Mesothelial cell of epicardium (in vitro differentiated cells): ENCODE measurements around the gene TDRD9. TPM values are rescaled to one million over a fixed set of nuclear protein-coding genes. Genes with fewer than 3 reads are reported as not detected.

ENCODE experiments used
- DNase-seq, 2 experiments: peaks; one replicate each; pipeline ENCODE4 v3.0.0; 2021; ENCODE audit warnings: low spot score in 2 of 2; ENCODE audit not compliant: unreplicated experiment in 2 of 2
- H3K27ac Mint-ChIP-seq: 2 replicates; pipeline ENCODE4 v1.8.0; 2021; ENCODE audit warnings: mixed read lengths
- H3K27me3 Mint-ChIP-seq: 2 replicates; pipeline ENCODE4 v1.8.0; 2021; ENCODE audit warnings: low read depth, mixed read lengths
- H3K36me3 Mint-ChIP-seq: 2 replicates; pipeline ENCODE4 v1.8.0; 2021; ENCODE audit warnings: mixed read lengths
- H3K4me1 Mint-ChIP-seq: 2 replicates; pipeline ENCODE4 v1.8.0; 2021; ENCODE audit warnings: mixed read lengths
- H3K4me3 Mint-ChIP-seq: 2 replicates; pipeline ENCODE4 v1.8.0; 2021; ENCODE audit warnings: mild to moderate bottlenecking, moderate library complexity, mixed read lengths
- H3K9me3 Mint-ChIP-seq: 2 replicates; pipeline ENCODE4 v1.8.0; 2021; ENCODE audit warnings: mixed read lengths
- CTCF ChIP-seq: fragments of 200-600 bp; sonication (generic); IDR thresholded peaks from one replicate; pipeline ENCODE4 v1.5.0; 2021; ENCODE audit warnings: antibody characterized with exemption; ENCODE audit not compliant: unreplicated experiment
- total RNA-seq: library from RNA; stranded (reverse); gene quantifications from 3 replicates; pipeline ENCODE4 v1.2.1, GENCODE V29; 2021

The TDRD9 gene
- total RNA-seq, 1 donor from 2014 or later, result not detected

- no peaks in the 10 kb centered on the region for H3K4me1 Mint-ChIP-seq
- no peak overlapping the region for H3K4me3 Mint-ChIP-seq
- no peak overlapping the region for H3K27ac Mint-ChIP-seq
- DNase-seq, result no peak
- TF ChIP-seq CTCF, result no peak
- no peaks in the 10 kb centered on the region for H3K36me3 Mint-ChIP-seq
- H3K9me3 Mint-ChIP-seq, result peaks cover 15% of the 10 kb centered on the region
- peaks cover 42% of the 10 kb centered on the region for H3K27me3 Mint-ChIP-seq
Measured at GRCh38 chr14:104066719-104067295, 138.6 kb downstream of the TDRD9 start.

DNA sequence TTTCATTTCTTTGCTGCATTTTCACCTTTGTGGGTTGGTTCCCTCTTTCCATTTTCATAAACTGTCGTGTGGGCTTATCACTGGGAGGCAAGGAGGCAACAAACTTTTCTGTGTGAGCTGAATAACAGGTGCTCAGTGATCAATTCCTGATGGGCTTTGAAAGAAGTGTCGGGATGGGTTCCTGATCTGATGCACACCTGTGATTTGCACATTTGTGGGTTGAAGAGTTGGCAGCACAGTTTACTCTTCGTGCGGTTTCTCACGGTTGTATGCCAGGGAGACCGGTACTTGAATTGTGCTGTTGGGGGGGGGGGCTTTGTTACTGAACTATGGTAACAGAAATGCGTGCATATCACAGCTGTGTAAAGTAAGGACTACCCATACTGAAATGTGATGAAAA, 141.3 kb downstream of the TDRD9 start:
- H3K4me1 Mint-ChIP-seq, result no peaks in the 10 kb centered on the region
- no peak for DNase-seq
- no peak overlapping the region for H3K4me3 Mint-ChIP-seq
- H3K9me3 Mint-ChIP-seq, result peaks cover 30% of the 10 kb centered on the region
- no peak for TF ChIP-seq CTCF
- peaks cover 23% of the 10 kb centered on the region for H3K27me3 Mint-ChIP-seq
- no peak overlapping the region for H3K27ac Mint-ChIP-seq
- H3K36me3 Mint-ChIP-seq, result no peaks in the 10 kb centered on the region

- H3K4me1 Mint-ChIP-seq, result no peaks in the 10 kb centered on the region
- DNase-seq, result no peak
- peaks cover 15% of the 10 kb centered on the region for H3K9me3 Mint-ChIP-seq
- no peaks in the 10 kb centered on the region for H3K36me3 Mint-ChIP-seq
- no peak overlapping the region for H3K4me3 Mint-ChIP-seq
- H3K27ac Mint-ChIP-seq, result no peak overlapping the region
- H3K27me3 Mint-ChIP-seq, result peaks cover 33% of the 10 kb centered on the region
- TF ChIP-seq CTCF, result no peak
Measured at GRCh38 chr14:104072586-104072985, 144.3 kb downstream of the TDRD9 start.

DNA sequence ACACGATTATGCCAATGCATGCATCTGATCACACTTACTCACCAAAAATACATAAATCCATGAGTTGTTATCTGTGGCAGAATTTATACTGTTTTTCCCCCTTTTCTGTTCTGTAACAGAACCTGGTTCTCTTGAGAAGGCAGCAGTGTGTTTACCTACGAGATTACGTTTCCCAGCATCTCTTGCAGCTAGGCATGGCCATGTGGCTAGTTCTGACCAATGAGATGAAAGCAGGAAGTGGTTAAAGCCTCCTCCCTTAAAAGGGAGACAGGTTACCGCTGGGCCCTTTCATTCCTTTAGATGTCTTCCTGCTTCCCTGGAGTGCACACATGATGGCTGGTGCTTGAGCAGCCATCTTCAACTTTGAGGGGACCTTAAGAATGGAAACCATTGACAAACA, 145.5 kb downstream of the TDRD9 start:
- Mint-ChIP-seq H3K9me3 (peaks cover 14% of the 10 kb centered on the region), H3K27me3 (peaks cover 28% of the 10 kb centered on the region), H3K27ac (no peak overlapping the region), H3K4me1 (peaks cover 4% of the 10 kb centered on the region), H3K36me3 (no peaks in the 10 kb centered on the region), H3K4me3 (no peak overlapping the region)
- DNase-seq, result no peak
- no peak for TF ChIP-seq CTCF

DNA sequence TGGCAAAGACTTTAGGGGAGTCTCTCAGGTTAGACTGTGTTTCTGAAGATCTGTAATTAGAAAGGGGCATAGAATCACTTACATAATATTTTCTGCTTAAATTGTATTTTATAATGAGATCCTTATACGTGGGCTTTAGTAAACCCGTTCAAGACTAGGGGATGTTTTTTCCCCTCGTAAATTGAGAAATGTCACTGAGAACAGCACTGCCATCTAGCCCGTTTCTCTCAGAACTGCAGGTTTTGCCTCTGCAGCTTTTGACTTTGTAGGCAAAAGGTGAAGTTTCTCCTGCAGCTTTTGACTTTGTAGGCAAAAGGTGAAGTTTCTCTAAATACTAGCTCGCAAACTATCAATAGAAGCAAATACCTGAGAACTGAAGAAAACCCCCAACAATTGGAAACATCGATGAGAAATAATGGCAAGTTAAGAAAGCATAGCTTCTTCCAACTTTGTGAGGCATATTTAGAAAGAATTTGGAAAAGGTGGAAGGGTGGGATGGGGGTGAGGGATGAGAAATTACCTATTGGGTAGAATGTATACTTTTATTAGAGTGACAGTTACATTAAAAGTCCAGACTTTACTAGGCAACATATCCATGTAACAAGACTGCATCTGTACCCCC, 147.4 kb downstream of the TDRD9 start:
- TF ChIP-seq CTCF, result no peak
- no peak overlapping the region for H3K4me3 Mint-ChIP-seq
- H3K9me3 Mint-ChIP-seq, result peaks cover 14% of the 10 kb centered on the region
- H3K27ac Mint-ChIP-seq, result no peak overlapping the region
- peaks cover 17% of the 10 kb centered on the region for H3K27me3 Mint-ChIP-seq
- peaks cover 4% of the 10 kb centered on the region for H3K4me1 Mint-ChIP-seq
- no peaks in the 10 kb centered on the region for H3K36me3 Mint-ChIP-seq
- no peak for DNase-seq
